ENCODE data around the gene REPS1. TPM values are rescaled to one million over a fixed set of nuclear protein-coding genes. Genes with fewer than 3 reads are reported as not detected.

Gene REPS1
- total RNA-seq, 4 donors from 2014 or later: 30.8 to 60.3 (median 43.2) TPM

GRCh38 chr6:138991206-138991605 lies 3.2 kb upstream of the REPS1 start:
- intact Hi-C loops (cut with DNase I): no loop called here
- no peak for DNase-seq
- TF ChIP-seq POLR2A (IDR thresholded peaks at IDR 0.05): no peak
- TF ChIP-seq, protein P1, sequence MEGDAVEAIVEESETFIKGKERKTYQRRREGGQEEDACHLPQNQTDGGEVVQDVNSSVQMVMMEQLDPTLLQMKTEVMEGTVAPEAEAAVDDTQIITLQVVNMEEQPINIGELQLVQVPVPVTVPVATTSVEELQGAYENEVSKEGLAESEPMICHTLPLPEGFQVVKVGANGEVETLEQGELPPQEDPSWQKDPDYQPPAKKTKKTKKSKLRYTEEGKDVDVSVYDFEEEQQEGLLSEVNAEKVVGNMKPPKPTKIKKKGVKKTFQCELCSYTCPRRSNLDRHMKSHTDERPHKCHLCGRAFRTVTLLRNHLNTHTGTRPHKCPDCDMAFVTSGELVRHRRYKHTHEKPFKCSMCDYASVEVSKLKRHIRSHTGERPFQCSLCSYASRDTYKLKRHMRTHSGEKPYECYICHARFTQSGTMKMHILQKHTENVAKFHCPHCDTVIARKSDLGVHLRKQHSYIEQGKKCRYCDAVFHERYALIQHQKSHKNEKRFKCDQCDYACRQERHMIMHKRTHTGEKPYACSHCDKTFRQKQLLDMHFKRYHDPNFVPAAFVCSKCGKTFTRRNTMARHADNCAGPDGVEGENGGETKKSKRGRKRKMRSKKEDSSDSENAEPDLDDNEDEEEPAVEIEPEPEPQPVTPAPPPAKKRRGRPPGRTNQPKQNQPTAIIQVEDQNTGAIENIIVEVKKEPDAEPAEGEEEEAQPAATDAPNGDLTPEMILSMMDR (IDR thresholded peaks at IDR 0.05): no peak
- Histone ChIP-seq H3K27ac (no peak overlapping the region), H3K27me3 (no peaks in the 10 kb centered on the region), H3K4me3 (no peak overlapping the region), H3K4me1 (peaks cover 5 to 19% (median 6%) of the 10 kb centered on the region in 3 donors), H3K36me3 (no peaks in the 10 kb centered on the region), H3K9me3 (no peaks in the 10 kb centered on the region)
- 91 to 94% methylated on average over 5 of the region's 5 CpGs for WGBS, 2 donors

DNA sequence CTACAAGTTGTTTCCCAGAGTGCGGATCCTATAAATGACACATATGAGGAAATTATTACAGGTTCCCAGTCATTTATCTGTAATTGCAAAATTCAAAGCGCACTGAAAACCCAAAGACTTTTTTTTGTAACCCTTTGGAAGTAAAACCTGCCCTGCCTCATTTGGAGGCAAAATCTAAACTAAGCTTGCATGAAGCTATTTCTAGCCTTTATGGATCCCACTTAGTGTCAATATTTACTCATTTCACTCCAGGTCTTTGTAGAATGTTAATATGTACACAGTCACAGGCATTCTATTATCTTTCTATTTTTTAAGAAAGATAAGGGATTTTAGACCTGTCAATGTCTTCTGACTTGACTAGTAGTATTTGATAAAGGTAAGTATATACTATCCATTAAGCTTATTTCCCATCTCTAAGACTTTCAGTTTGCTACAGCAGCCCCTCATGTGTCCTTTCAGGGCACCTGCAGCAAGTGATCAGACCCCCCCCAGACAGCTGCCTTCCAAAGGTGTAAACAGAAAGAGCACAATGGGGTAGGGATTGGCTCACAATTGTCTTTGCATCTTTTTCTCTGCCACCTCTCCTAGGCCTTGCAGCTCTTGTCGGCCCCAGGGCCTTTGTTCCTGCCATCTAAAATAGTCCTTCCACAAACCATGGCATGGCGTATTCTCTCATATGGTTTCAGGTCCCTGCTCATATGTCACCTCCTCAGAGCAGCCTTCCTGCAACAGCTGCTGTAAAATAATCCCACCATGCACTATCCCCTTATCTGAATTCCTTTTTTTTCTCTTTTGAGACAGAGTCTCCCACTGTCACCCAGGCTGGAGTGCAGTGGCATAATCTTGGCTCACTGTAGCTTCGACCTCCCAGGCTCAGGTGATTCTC lies 1.3 kb upstream of the REPS1 start:
- DNase-seq: no peak
- peaks cover 5 to 35% (median 17%) of the 10 kb centered on the region in 3 donors for H3K4me1 ChIP-seq
- H3K4me3 ChIP-seq: no peak overlapping the region
- 87 to 96% methylated on average over 5 of the region's 5 CpGs for WGBS, 2 donors
- no peaks in the 10 kb centered on the region for H3K9me3 ChIP-seq
- TF ChIP-seq, protein P1 (IDR thresholded peaks at IDR 0.05): no peak
- no peak for TF ChIP-seq POLR2A (IDR thresholded peaks at IDR 0.05)
- no peaks in the 10 kb centered on the region for H3K36me3 ChIP-seq
- intact Hi-C loops (cut with DNase I): loop anchor here (10.0 kb wide), 1 partner anchor 175 kb away; no protein-coding TSS in a partner anchor
- H3K27me3 ChIP-seq: no peaks in the 10 kb centered on the region
- peak overlapping the region in 1 of 4 donors; percentile 96 for H3K27ac ChIP-seq

GRCh38 chr6:138988469-138988834 lies 399 bp upstream of the REPS1 start:
- Histone ChIP-seq H3K27me3 (no peaks in the 10 kb centered on the region), H3K36me3 (no peaks in the 10 kb centered on the region), H3K4me1 (peaks cover 5 to 44% (median 22%) of the 10 kb centered on the region in 3 donors), H3K27ac (peak overlapping the region; percentile 92 to 96 (median 95)), H3K9me3 (no peaks in the 10 kb centered on the region), H3K4me3 (peak overlapping the region; percentile 70 to 91 (median 84))
- TF ChIP-seq, protein P1 (IDR thresholded peaks at IDR 0.05): no peak
- TF ChIP-seq POLR2A (IDR thresholded peaks at IDR 0.05): no peak
- 4 to 5% methylated on average over 10 to 11 of the region's 11 CpGs for WGBS, 2 donors
- intact Hi-C loops (cut with DNase I): loop anchor here (10.0 kb wide), 1 partner anchor 174 kb away; no protein-coding TSS in a partner anchor
- DNase-seq: no peak

DNA sequence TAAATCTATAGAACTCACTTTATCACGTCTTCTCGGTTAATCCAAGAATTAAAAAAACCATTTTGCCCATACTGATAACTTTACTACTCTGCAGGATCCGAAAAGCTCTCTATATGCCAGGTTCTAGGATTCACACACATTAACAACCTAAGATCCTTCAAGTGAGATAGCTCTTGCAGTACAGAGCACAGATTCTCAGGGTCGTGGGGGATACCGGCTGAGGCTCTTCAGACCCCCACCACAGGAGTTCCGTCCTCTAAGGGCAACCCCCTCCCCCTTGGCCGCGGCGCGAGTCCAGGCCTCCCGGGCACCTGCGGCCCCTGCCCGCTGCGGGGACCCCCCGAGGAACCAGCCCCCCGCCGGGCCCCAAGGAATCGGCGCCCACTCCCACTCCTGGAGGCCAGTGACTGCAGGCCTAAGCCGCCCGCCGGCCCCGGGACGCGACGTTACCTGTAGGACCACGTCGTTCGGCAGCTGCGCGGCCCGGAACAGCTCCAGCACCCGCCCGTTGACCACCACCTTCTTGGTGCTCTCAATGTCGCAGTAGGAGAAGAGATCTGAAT lies 892 bp downstream of the REPS1 start:
- intact Hi-C loops (cut with DNase I): loop anchor here (10.0 kb wide), 1 partner anchor 172 kb away; no protein-coding TSS in a partner anchor
- H3K4me1 ChIP-seq: peaks cover 5 to 57% (median 24%) of the 10 kb centered on the region in 3 donors
- H3K4me3 ChIP-seq: peak overlapping the region; percentile 70 to 91 (median 84)
- 0% methylated on average over 10 to 11 of the region's 35 CpGs for WGBS, 2 donors
- TF ChIP-seq, protein P1 (IDR thresholded peaks at IDR 0.05): no peak
- no peak for TF ChIP-seq POLR2A (IDR thresholded peaks at IDR 0.05)
- no peak for DNase-seq
- no peaks in the 10 kb centered on the region for H3K9me3 ChIP-seq
- peak overlapping the region; percentile 92 to 96 (median 95) for H3K27ac ChIP-seq
- no peaks in the 10 kb centered on the region for H3K36me3 ChIP-seq
- H3K27me3 ChIP-seq: no peaks in the 10 kb centered on the region

- TF ChIP-seq, protein P1 (IDR thresholded peaks at IDR 0.05): no peak
- TF ChIP-seq POLR2A (IDR thresholded peaks at IDR 0.05): no peak
- peak overlapping the region in 3 of 4 donors; percentile 95 to 96 (median 95) for H3K27ac ChIP-seq
- H3K27me3 ChIP-seq: no peaks in the 10 kb centered on the region
- peak overlapping the region; percentile 70 to 91 (median 84) for H3K4me3 ChIP-seq
- H3K36me3 ChIP-seq: no peaks in the 10 kb centered on the region
- peaks cover 5 to 62% (median 27%) of the 10 kb centered on the region in 3 donors for H3K4me1 ChIP-seq
- no peak for DNase-seq
- H3K9me3 ChIP-seq: no peaks in the 10 kb centered on the region
- intact Hi-C loops (cut with DNase I): loop anchor here (10.0 kb wide), 1 partner anchor 172 kb away; no protein-coding TSS in a partner anchor
- WGBS, 2 donors: 6 to 13% methylated on average over 3 of the region's 3 CpGs
Measured at GRCh38 chr6:138986578-138986977, 1.5 kb downstream of the REPS1 start.
